GM12878 (cell line): Measurements from ENCODE around the gene KIF17. TPM values are rescaled to one million over a fixed set of nuclear protein-coding genes. Genes with fewer than 3 reads are reported as not detected.

ENCODE experiments used
- ATAC-seq: fragments of 200-7000 bp; cut with Tn5 transposase; 3 replicates; pipeline ENCODE4 v1.9.1; 2020; ENCODE audit warnings: mild to moderate bottlenecking, moderate library complexity
- BruUV-seq: library from RNA; stranded (reverse); fragments of 400-500 nt; replicated peaks from 2 replicates; lab custom pipeline; 2021; lab: Mats Ljungman, UMichigan
- CTCF ChIA-PET: fragments of 300-600 bp; sonication (Branson Sonifier 250); formaldehyde crosslinking; extraction: SDS; loops from one replicate; lab custom pipeline; 2021; ENCODE audit warnings: inconsistent platforms; lab: Yijun Ruan, JAX
- POLR2A ChIA-PET: fragments of 350-600 bp; formaldehyde crosslinking; extraction: SDS; loops from one replicate; lab custom pipeline; 2021; ENCODE audit warnings: inconsistent platforms; lab: Charles Lee
- RAD21 ChIA-PET: fragments of 300-600 bp; sonication (Branson Sonifier 250); formaldehyde crosslinking; loops from one replicate; lab custom pipeline; 2023; ENCODE audit warnings: antibody characterized with exemption; ENCODE audit not compliant: unreplicated experiment; lab: Charles Lee
- SMC1A ChIA-PET: fragments of 300-600 bp; sonication (Branson Sonifier 250); formaldehyde crosslinking; loops from one replicate; lab custom pipeline; 2023; ENCODE audit not compliant: unreplicated experiment, uncharacterized antibody; lab: Charles Lee
- DNase-seq: peaks from one replicate; pipeline ENCODE4 v3.0.0-alpha.2; 2011; ENCODE audit warnings: low read depth, low spot score
- FAIRE-seq: peaks from 3 replicates; lab custom pipeline; 2011; peaks lifted over from hg19 to GRCh38; lab: Jason Lieb, UNC
- H2AFZ ChIP-seq: 2 replicates; pipeline ENCODE4 v1.6.0; 2011; ENCODE audit warnings: low read depth, low read length, control low read depth; ENCODE audit not compliant: control insufficient read depth
- H3K27ac ChIP-seq: 2 replicates; pipeline ENCODE4 v1.5.1; 2011; ENCODE audit warnings: control low read depth; ENCODE audit not compliant: control insufficient read depth, insufficient read depth
- H3K27me3 ChIP-seq, 2 experiments: replicated peaks in 1 of 2; 2 replicates each; pipeline versions ENCODE4 v1.6.0 to v1.6.1; 2011; ENCODE audit warnings: low read length in 1 of 2; ENCODE audit not compliant: control insufficient read depth in 2 of 2, insufficient read depth in 2 of 2
- H3K36me3 ChIP-seq, 2 experiments: 2 replicates each; pipeline ENCODE4 v1.5.1; 2011; ENCODE audit warnings: low read length in 1 of 2; ENCODE audit not compliant: control insufficient read depth in 2 of 2, insufficient read depth in 2 of 2
- H3K4me1 ChIP-seq: 2 replicates; pipeline ENCODE4 v1.6.1; 2011; ENCODE audit warnings: mild to moderate bottlenecking, low read length, moderate library complexity, mixed read lengths; ENCODE audit not compliant: control insufficient read depth, insufficient read depth
- H3K4me2 ChIP-seq: 2 replicates; pipeline ENCODE4 v1.6.0; 2011; ENCODE audit warnings: control low read depth; ENCODE audit not compliant: control insufficient read depth, insufficient read depth
- H3K4me3 ChIP-seq: fragments of 200-600 bp; sonication (generic); 2 replicates; pipeline ENCODE4 v1.5.1; 2016
- H3K79me2 ChIP-seq: 2 replicates; pipeline ENCODE4 v1.6.0; 2011; ENCODE audit warnings: low read length; ENCODE audit not compliant: control insufficient read depth, insufficient read depth
- H3K9ac ChIP-seq: 2 replicates; pipeline ENCODE4 v1.8.0; 2011; ENCODE audit warnings: low read length, control low read depth, mixed read lengths; ENCODE audit not compliant: control insufficient read depth, insufficient read depth
- H3K9me3 ChIP-seq: replicated peaks from 3 replicates; pipeline ENCODE4 v1.5.1; 2011; ENCODE audit warnings: mild to moderate bottlenecking, low read length; ENCODE audit not compliant: control insufficient read depth, insufficient read depth
- H4K20me1 ChIP-seq: 2 replicates; pipeline ENCODE4 v1.6.0; 2011; ENCODE audit not compliant: control insufficient read depth, insufficient read depth
- GABPA ChIP-seq: IDR thresholded peaks from 2 replicates; pipeline ENCODE4 v1.6.1; 2014; ENCODE audit warnings: antibody characterized with exemption, low read depth, mild to moderate bottlenecking, inconsistent platforms
- PAX5 ChIP-seq: IDR thresholded peaks from 2 replicates; pipeline ENCODE4 v1.6.1; 2011; ENCODE audit warnings: low read depth, low read length, borderline replicate concordance
- RCOR1 ChIP-seq: conservative IDR thresholded peaks from 2 replicates; pipeline ENCODE4 v1.6.1; 2012; ENCODE audit warnings: low read depth, low read length, improper control_type of control experiment
- RFX5 ChIP-seq: IDR thresholded peaks from 2 replicates; pipeline ENCODE4 v1.6.1; 2011; ENCODE audit warnings: low read depth, low read length, improper control_type of control experiment
- SMAD1 ChIP-seq: fragments of 450-650 bp; IDR thresholded peaks from 2 replicates; pipeline ENCODE4 v1.6.1; 2018; ENCODE audit warnings: mild to moderate bottlenecking, low read depth; ENCODE audit not compliant: partially characterized antibody
- SP1 ChIP-seq: IDR thresholded peaks from one replicate; pipeline ENCODE4 v1.6.1; 2011; ENCODE audit warnings: low read depth, low read length
- SUZ12 ChIP-seq: fragments of 200-600 bp; sonication (generic); IDR thresholded peaks from one replicate; pipeline ENCODE4 v1.6.1; 2018; ENCODE audit warnings: antibody characterized with exemption, mild to moderate bottlenecking; ENCODE audit not compliant: unreplicated experiment
- YBX1 ChIP-seq: fragments of 450-650 bp; IDR thresholded peaks from 2 replicates; pipeline ENCODE4 v1.6.1; 2016; ENCODE audit warnings: antibody characterized with exemption
- ZNF622 ChIP-seq: fragments of 450-650 bp; IDR thresholded peaks from 2 replicates; pipeline ENCODE4 v1.6.1; 2017; ENCODE audit warnings: mild to moderate bottlenecking, inconsistent platforms
- WGBS: methylation state at CpG from one replicate; pipeline ENCODE4 v1.1.6; 2016; ENCODE audit warnings: low lambda C conversion rate; ENCODE audit not compliant: insufficient replicate concordance, insufficient coverage; ENCODE audit errors: missing lambda C conversion rate; 5-methylcytosine and 5-hydroxymethylcytosine counted together
- in situ Hi-C: fragments of 300-500 bp; cut with MboI; formaldehyde crosslinking; loops from 9 replicates; pipeline ENCODE4 v1.14.3; 2018; ENCODE audit warnings: mixed read lengths
- intact Hi-C: fragments of 100-400 bp; cut with micrococcal nuclease; formaldehyde crosslinking; loops from one replicate; pipeline ENCODE4 v1.14.2; 2022; ENCODE audit not compliant: unreplicated experiment
- polyA plus RNA-seq, 11 experiments: library from polyadenylated mRNA; depleted of rRNA in 4 of 11; unstranded in 6 of 11; stranded (reverse) in 5 of 11; fragments of >200 nt; fragmentation: Nextera tagmentation in 4 of 11; fragmentation: Illumina TruSeq in 1 of 11; extraction: Ambion mirVana in 4 of 11; extraction: Trizol in 1 of 11; gene quantifications; 1 replicate in 1 of 11; 2 replicates in 10 of 11; pipeline versions ENCODE4 v1.2.1 to v1.2.3, GENCODE V29; 2011 to 2016; ENCODE audit warnings: inconsistent platforms in 2 of 11, missing spikeins in 2 of 11, low read depth in 1 of 11
- total RNA-seq, 4 experiments: library from RNA; depleted of rRNA in 3 of 4; stranded (reverse); fragments of >200 nt in 3 of 4; fragmentation: Illumina TruSeq in 1 of 4; extraction: Trizol in 1 of 4; gene quantifications; 2 replicates each; pipeline versions ENCODE4 v1.2.1 to v1.2.3, GENCODE V29; 2013 to 2021
- TF ChIP-seq, protein P1 (sequence below): IDR thresholded peaks from 2 replicates; pipeline ENCODE4 v1.6.1; 2011; ENCODE audit warnings: low read depth, mild to moderate bottlenecking, low read length, moderate library complexity, borderline replicate concordance; ENCODE audit errors: extremely low read depth

The KIF17 gene
- total and polyA plus RNA-seq, 10 of the 15 experiments (the other 5 are each of a cell fraction or from before 2014, with no cell fraction given) = 0.01 to 0.10 (median 0.03) TPM; not detected in 7

DNA sequence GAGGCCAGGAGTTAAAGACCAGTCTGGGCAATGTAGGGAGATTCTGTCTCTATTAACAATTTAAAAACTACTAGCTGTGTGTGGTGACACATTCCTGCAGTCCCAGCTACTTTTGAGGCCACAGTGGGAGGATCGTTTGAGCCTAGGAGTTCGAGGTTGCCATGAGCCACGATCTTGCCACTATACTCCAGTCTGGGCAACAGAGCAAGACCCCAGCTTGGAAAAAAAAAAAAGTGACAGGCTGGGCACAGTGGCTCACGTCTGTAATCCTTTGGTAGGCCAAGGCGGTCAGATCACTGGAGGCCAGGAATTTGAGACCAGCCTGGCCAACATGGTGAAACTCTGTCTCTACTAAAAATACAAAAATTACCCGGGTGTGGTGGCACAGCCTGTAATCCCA lies 42.5 kb upstream of the KIF17 start:
- no peak for ATAC-seq
- DNase-seq = no peak
- FAIRE-seq = no peak
- ChIA-PET RAD21 (no interaction called here), CTCF (no interaction called here), SMC1A (no interaction called here), POLR2A (interaction anchor here (0.5 kb wide), 1 partner anchor 271 kb away, joined by 4 read pairs; no protein-coding TSS in a partner anchor)
- H3K27ac ChIP-seq = no peak overlapping the region
- H3K79me2 ChIP-seq = no peaks in the 10 kb centered on the region
- no peaks in the 10 kb centered on the region for H3K9me3 ChIP-seq
- no peaks in the 10 kb centered on the region for H4K20me1 ChIP-seq
- intact Hi-C loops = no loop called here
- H2AFZ ChIP-seq = no peak overlapping the region
- no peak overlapping the region for H3K4me2 ChIP-seq
- peaks cover 8 to 52% of the 10 kb centered on the region in 2 experiments for H3K36me3 ChIP-seq
- H3K27me3 ChIP-seq = no peaks in the 10 kb centered on the region
- 95% methylated on average over 6 of the region's 6 CpGs for WGBS
- no peaks in the 10 kb centered on the region for H3K4me1 ChIP-seq
- BruUV-seq = no TSS peak
- in situ Hi-C loops = loop anchor here (25.0 kb wide), 2 partner anchors 952 to 1573 kb away; no protein-coding TSS in a partner anchor
- H3K4me3 ChIP-seq = no peak overlapping the region
- TF ChIP-seq SP1 = no peak
- no peak for TF ChIP-seq SUZ12
- no peak for TF ChIP-seq SMAD1
- no peak for TF ChIP-seq RCOR1
- TF ChIP-seq, protein P1, sequence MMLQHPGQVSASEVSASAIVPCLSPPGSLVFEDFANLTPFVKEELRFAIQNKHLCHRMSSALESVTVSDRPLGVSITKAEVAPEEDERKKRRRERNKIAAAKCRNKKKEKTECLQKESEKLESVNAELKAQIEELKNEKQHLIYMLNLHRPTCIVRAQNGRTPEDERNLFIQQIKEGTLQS = no peak
- TF ChIP-seq YBX1 = no peak
- no peak for TF ChIP-seq ZNF622
- TF ChIP-seq RFX5 = no peak
- no peak for TF ChIP-seq PAX5
- TF ChIP-seq GABPA = no peak
- no peak overlapping the region for H3K9ac ChIP-seq
